Mesenchymal stem cell (in vitro differentiated cells and primary cell): ENCODE measurements around the gene TSC2.

ENCODE experiments used
- DNase-seq: peaks from one replicate; pipeline ENCODE4 v3.0.0-alpha.2; 2013
- H2AFZ ChIP-seq: one replicate; pipeline ENCODE4 v1.6.1; 2013; ENCODE audit warnings: low read depth, mild to moderate bottlenecking, control low read depth, inconsistent platforms, low read length, moderate library complexity
- H2AK5ac ChIP-seq: 2 replicates; pipeline ENCODE4 v1.6.1; 2013; ENCODE audit warnings: low read length, moderate library complexity, mild to moderate bottlenecking, inconsistent platforms; ENCODE audit not compliant: severe bottlenecking
- H2BK120ac ChIP-seq: one replicate; pipeline ENCODE4 v1.6.1; 2013; ENCODE audit warnings: low read depth, mild to moderate bottlenecking, inconsistent platforms, low read length, moderate library complexity
- H2BK12ac ChIP-seq, 2 experiments: one replicate each; pipeline ENCODE4 v1.6.1; 2013; ENCODE audit warnings: inconsistent platforms in 2 of 2, low read length in 2 of 2, mild to moderate bottlenecking in 2 of 2, moderate library complexity in 2 of 2, control low read depth in 1 of 2
- H2BK15ac ChIP-seq: one replicate; pipeline ENCODE4 v1.6.1; 2013; ENCODE audit warnings: mild to moderate bottlenecking, low read depth, inconsistent platforms; ENCODE audit not compliant: poor library complexity, severe bottlenecking
- H2BK5ac ChIP-seq: 2 replicates; pipeline ENCODE4 v1.6.1; 2013; ENCODE audit warnings: low read depth, mild to moderate bottlenecking, low read length, control low read depth, inconsistent platforms; ENCODE audit not compliant: poor library complexity, severe bottlenecking
- H3K14ac ChIP-seq, 2 experiments: one replicate each; pipeline ENCODE4 v1.6.1; 2013; ENCODE audit warnings: inconsistent platforms in 2 of 2, low read length in 2 of 2, control low read depth in 1 of 2, mild to moderate bottlenecking in 1 of 2, moderate library complexity in 1 of 2
- H3K18ac ChIP-seq, 2 experiments: one replicate each; pipeline ENCODE4 v1.6.1; 2013; ENCODE audit warnings: inconsistent platforms in 2 of 2, low read length in 2 of 2, control low read depth in 1 of 2, low read depth in 1 of 2, mild to moderate bottlenecking in 1 of 2
- H3K23ac ChIP-seq, 2 experiments: one replicate each; pipeline ENCODE4 v1.6.1; 2013; ENCODE audit warnings: inconsistent platforms in 2 of 2, low read length in 2 of 2, mild to moderate bottlenecking in 2 of 2, moderate library complexity in 2 of 2, control low read depth in 1 of 2
- H3K27ac ChIP-seq: 2 replicates; pipeline ENCODE4 v1.5.1; 2013; ENCODE audit warnings: mild to moderate bottlenecking, moderate library complexity, low read length, control low read depth, inconsistent platforms; ENCODE audit not compliant: poor library complexity, severe bottlenecking
- H3K27me3 ChIP-seq, 2 experiments: 2 replicates each; pipeline versions ENCODE4 v1.6.1 to v1.7.0; 2013; ENCODE audit warnings: low read length in 2 of 2, mild to moderate bottlenecking in 2 of 2, moderate library complexity in 2 of 2, control low read depth in 1 of 2, inconsistent platforms in 1 of 2; ENCODE audit not compliant: control insufficient read depth in 1 of 2, insufficient read depth in 1 of 2
- H3K36me3 ChIP-seq, 2 experiments: 2 replicates each; pipeline versions ENCODE4 v1.6.1 to v1.7.0; 2013; ENCODE audit warnings: low read length in 2 of 2, control low read depth in 1 of 2, inconsistent platforms in 1 of 2, low read depth in 1 of 2, mild to moderate bottlenecking in 1 of 2; ENCODE audit not compliant: insufficient read depth in 2 of 2, control insufficient read depth in 1 of 2
- H3K4ac ChIP-seq, 2 experiments: one replicate each; pipeline ENCODE4 v1.6.1; 2013; ENCODE audit warnings: inconsistent platforms in 2 of 2, low read length in 2 of 2, mild to moderate bottlenecking in 2 of 2, moderate library complexity in 2 of 2, control low read depth in 1 of 2, low read depth in 1 of 2
- H3K4me1 ChIP-seq: 2 replicates; pipeline ENCODE4 v1.6.1; 2013; ENCODE audit warnings: low read depth, low read length, control low read depth; ENCODE audit not compliant: control insufficient read depth, insufficient read depth
- H3K4me2 ChIP-seq: 2 replicates; pipeline ENCODE4 v1.6.1; 2013; ENCODE audit warnings: low read length, mild to moderate bottlenecking, inconsistent platforms; ENCODE audit not compliant: poor library complexity, severe bottlenecking
- H3K4me3 ChIP-seq, 2 experiments: 2 replicates each; pipeline versions ENCODE4 v1.5.1 to v1.7.0; 2013; ENCODE audit warnings: low read length in 2 of 2, mild to moderate bottlenecking in 2 of 2, control low read depth in 1 of 2, low read depth in 1 of 2; ENCODE audit not compliant: insufficient read depth in 1 of 2
- H3K79me1 ChIP-seq: replicated peaks from 2 replicates; pipeline ENCODE4 v1.6.1; 2013; ENCODE audit warnings: mild to moderate bottlenecking, control low read depth, low read length, inconsistent platforms; ENCODE audit not compliant: poor library complexity, severe bottlenecking
- H3K9ac ChIP-seq: 2 replicates; pipeline ENCODE4 v1.7.0; 2013; ENCODE audit warnings: mild to moderate bottlenecking, low read length, moderate library complexity
- H3K9me3 ChIP-seq: 2 replicates; pipeline ENCODE4 v1.7.0; 2013; ENCODE audit warnings: mild to moderate bottlenecking, low read length; ENCODE audit not compliant: control insufficient read depth
- H4K8ac ChIP-seq: one replicate; pipeline ENCODE4 v1.6.1; 2013; ENCODE audit warnings: inconsistent platforms, mild to moderate bottlenecking, low read length, moderate library complexity
- H4K91ac ChIP-seq: one replicate; pipeline ENCODE4 v1.6.1; 2013; ENCODE audit warnings: mild to moderate bottlenecking, low read length, inconsistent platforms
- WGBS: methylation state at CpG from one replicate; pipeline ENCODE4 v1.1.7; 2013; ENCODE audit warnings: mixed read lengths; 5-methylcytosine and 5-hydroxymethylcytosine counted together

TSC2 gene

GRCh38 chr16:2042171-2042985 lies 5.4 kb upstream of the TSC2 start:
- Histone ChIP-seq H3K14ac (peak overlapping the region in 1 of 2 experiments; percentile 23), H2AK5ac (peak overlapping the region; percentile 24), H3K4me1 (peaks cover 76% of the 10 kb centered on the region), H2BK5ac (no peak overlapping the region), H3K36me3 (peaks cover 0 to 50% of the 10 kb centered on the region in 2 experiments), H3K18ac (no peak overlapping the region), H3K27ac (no peak overlapping the region), H3K4me3 (no peak overlapping the region), H3K9me3 (no peaks in the 10 kb centered on the region), H2AFZ (no peak overlapping the region), H3K79me1 (peaks cover 20% of the 10 kb centered on the region), H3K4me2 (no peak overlapping the region), H2BK120ac (peak overlapping the region; percentile 13), H4K8ac (no peak overlapping the region), H3K27me3 (no peaks in the 10 kb centered on the region), H4K91ac (peak overlapping the region; percentile 64), H2BK15ac (peak overlapping the region; percentile 73), H3K4ac (peak overlapping the region in 1 of 2 experiments; percentile 9), H3K9ac (no peak overlapping the region), H2BK12ac (peak overlapping the region; percentile 4 to 71), H3K23ac (no peak overlapping the region)
- WGBS = 83% methylated on average over 19 of the region's 22 CpGs
- no peak for DNase-seq

GRCh38 chr16:2042986-2043666 lies 4.7 kb upstream of the TSC2 start:
- 96% methylated on average over 11 of the region's 11 CpGs for WGBS
- no peaks in the 10 kb centered on the region for H3K9me3 ChIP-seq
- H3K23ac ChIP-seq = no peak overlapping the region
- DNase-seq = no peak
- no peak overlapping the region for H2AFZ ChIP-seq
- no peak overlapping the region for H3K9ac ChIP-seq
- H4K91ac ChIP-seq = no peak overlapping the region
- H3K27me3 ChIP-seq = no peaks in the 10 kb centered on the region
- peaks cover 69% of the 10 kb centered on the region for H3K4me1 ChIP-seq
- no peak overlapping the region for H4K8ac ChIP-seq
- H3K14ac ChIP-seq = no peak overlapping the region
- peaks cover 14% of the 10 kb centered on the region for H3K79me1 ChIP-seq
- H2AK5ac ChIP-seq = peak overlapping the region; percentile 17
- H2BK5ac ChIP-seq = no peak overlapping the region
- H2BK120ac ChIP-seq = no peak overlapping the region
- no peak overlapping the region for H3K27ac ChIP-seq
- H3K4me3 ChIP-seq = no peak overlapping the region
- peaks cover 0 to 43% of the 10 kb centered on the region in 2 experiments for H3K36me3 ChIP-seq
- no peak overlapping the region for H2BK15ac ChIP-seq
- no peak overlapping the region for H3K4ac ChIP-seq
- H2BK12ac ChIP-seq = no peak overlapping the region
- H3K4me2 ChIP-seq = no peak overlapping the region
- no peak overlapping the region for H3K18ac ChIP-seq

DNA sequence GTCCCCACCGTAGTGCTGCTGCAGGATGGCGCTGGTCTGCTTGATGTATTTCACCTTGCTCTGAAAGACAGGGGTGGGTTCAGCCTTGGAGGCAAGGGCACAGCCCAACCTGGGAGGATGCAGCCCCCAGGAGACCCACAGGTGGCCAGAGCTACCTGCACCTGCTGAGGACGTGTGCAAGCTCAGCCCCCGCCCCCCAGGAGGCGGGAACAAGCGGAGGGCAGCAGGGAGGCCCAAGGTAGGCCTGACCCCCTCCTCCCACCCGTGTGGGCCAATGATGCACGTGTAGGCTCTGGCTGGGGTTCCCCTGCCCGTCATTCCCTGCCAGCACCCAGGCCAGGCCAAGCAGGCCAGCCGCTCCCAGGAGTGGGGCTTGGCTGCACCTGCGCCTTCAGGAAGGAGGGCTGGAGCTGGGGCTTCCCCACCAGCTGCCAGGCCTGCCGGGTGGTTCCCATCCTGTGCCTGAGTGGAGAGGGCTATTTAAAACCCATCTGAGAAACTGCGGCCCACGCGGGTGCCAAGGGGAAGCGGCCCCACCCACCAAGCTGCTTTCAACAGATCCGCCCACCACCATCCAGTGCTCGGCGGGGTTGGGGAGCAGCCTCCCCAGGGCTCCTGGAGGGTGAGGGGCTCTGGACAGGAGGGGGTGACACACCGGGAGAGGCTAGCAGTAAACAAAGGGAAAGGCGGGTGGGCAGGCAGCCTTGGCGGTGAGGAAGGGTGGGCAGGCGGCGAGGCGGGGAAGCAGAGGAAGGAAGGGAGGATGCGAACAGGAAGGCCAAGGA lies 3.9 kb upstream of the TSC2 start:
- no peak overlapping the region for H3K4me3 ChIP-seq
- no peak overlapping the region for H3K18ac ChIP-seq
- H3K36me3 ChIP-seq = peaks cover 0 to 37% of the 10 kb centered on the region in 2 experiments
- H3K23ac ChIP-seq = no peak overlapping the region
- no peak overlapping the region for H2AK5ac ChIP-seq
- H3K9me3 ChIP-seq = no peaks in the 10 kb centered on the region
- no peak overlapping the region for H2BK5ac ChIP-seq
- 95% methylated on average over 22 of the region's 26 CpGs for WGBS
- no peak for DNase-seq
- no peak overlapping the region for H3K27ac ChIP-seq
- H2BK120ac ChIP-seq = no peak overlapping the region
- no peak overlapping the region for H3K4me2 ChIP-seq
- H3K79me1 ChIP-seq = peaks cover 16% of the 10 kb centered on the region
- no peak overlapping the region for H2BK15ac ChIP-seq
- H3K9ac ChIP-seq = no peak overlapping the region
- peaks cover 65% of the 10 kb centered on the region for H3K4me1 ChIP-seq
- H2AFZ ChIP-seq = no peak overlapping the region
- H2BK12ac ChIP-seq = no peak overlapping the region
- no peak overlapping the region for H3K4ac ChIP-seq
- H3K27me3 ChIP-seq = no peaks in the 10 kb centered on the region
- H3K14ac ChIP-seq = no peak overlapping the region
- no peak overlapping the region for H4K91ac ChIP-seq
- H4K8ac ChIP-seq = no peak overlapping the region

- WGBS = 95% methylated on average over 19 of the region's 22 CpGs
These were observed 3.2 kb upstream of the TSC2 start for GRCh38 chr16:2044541-2044940.

More at GRCh38 chr16:2044541-2044940, 3.2 kb upstream of the TSC2 start:
- DNase-seq = no peak
- Histone ChIP-seq H3K23ac (no peak overlapping the region), H4K8ac (peak overlapping the region; percentile 32), H3K18ac (no peak overlapping the region), H2BK15ac (peak overlapping the region; percentile 55), H3K4me2 (no peak overlapping the region), H2BK12ac (peak overlapping the region in 1 of 2 experiments; percentile 31), H3K27me3 (no peaks in the 10 kb centered on the region), H4K91ac (no peak overlapping the region), H3K36me3 (peaks cover 0 to 36% of the 10 kb centered on the region in 2 experiments), H2AK5ac (no peak overlapping the region), H3K4ac (no peak overlapping the region), H3K4me3 (no peak overlapping the region), H2AFZ (no peak overlapping the region), H2BK5ac (no peak overlapping the region), H3K4me1 (peaks cover 58% of the 10 kb centered on the region), H3K14ac (no peak overlapping the region), H3K9ac (no peak overlapping the region), H3K9me3 (no peaks in the 10 kb centered on the region), H3K27ac (no peak overlapping the region), H2BK120ac (no peak overlapping the region), H3K79me1 (peaks cover 16% of the 10 kb centered on the region)
